ENCODE data around the gene LST1. TPM values are rescaled to one million over a fixed set of nuclear protein-coding genes. Genes with fewer than 3 reads are reported as not detected.

Gene LST1
- 0.04 TPM for polyA plus RNA-seq (2013, experiment 1 of 2)
- not detected for polyA plus RNA-seq (2013, experiment 2 of 2)

- no peak within 1 kb of the TSS for H3K4ac ChIP-seq (ENCODE audit: low read depth, low read length)
- no peaks in the 10 kb centered on the region for H3K79me1 ChIP-seq (ENCODE audit: low read length)
- H2BK5ac ChIP-seq (ENCODE audit: low read length) = no peak within 1 kb of the TSS
- no peak within 1 kb of the TSS for H3K4me2 ChIP-seq (ENCODE audit: low read length)
- H3K27ac ChIP-seq (ENCODE audit: low read depth, low read length) = no peak within 1 kb of the TSS
- no peaks in the 10 kb centered on the region for H3K79me2 ChIP-seq (ENCODE audit: control insufficient read depth, insufficient read depth, low read length)
- no peak within 1 kb of the TSS for H4K5ac ChIP-seq (ENCODE audit: low read length)
- WGBS (ENCODE audit: extremely low coverage, insufficient coverage, low lambda C conversion rate) = no CpG with 5 or more reads among the region's 1 CpG
- no peak within 1 kb of the TSS for H3K4me3 ChIP-seq (ENCODE audit: low read length)
- H2BK120ac ChIP-seq (ENCODE audit: low read depth, low read length) = no peak within 1 kb of the TSS
- H3K4me1 ChIP-seq (ENCODE audit: control insufficient read depth, low read depth, low read length) = peaks cover 3% of the 10 kb centered on the region
- no peaks in the 10 kb centered on the region for H3K36me3 ChIP-seq (ENCODE audit: control insufficient read depth, insufficient read depth, low read length)
- H3K27me3 ChIP-seq (ENCODE audit: insufficient read depth, low read length, poor library complexity) = no peaks in the 10 kb centered on the region
- H4K8ac ChIP-seq (ENCODE audit: low read depth, low read length) = no peak within 1 kb of the TSS
- H2BK15ac ChIP-seq (replicated peaks; ENCODE audit: low read depth) = no peak within 1 kb of the TSS
- H3K9ac ChIP-seq (ENCODE audit: low read length) = no peak within 1 kb of the TSS
- H2AK5ac ChIP-seq (ENCODE audit: low read length) = no peak within 1 kb of the TSS
- no peak within 1 kb of the TSS for H3K56ac ChIP-seq (ENCODE audit: low read length)
- no peak within 1 kb of the TSS for H3K18ac ChIP-seq (ENCODE audit: low read length)
- no peak within 1 kb of the TSS for H3K23ac ChIP-seq (ENCODE audit: low read length)
- no peak for DNase-seq
Observed at GRCh38 chr6:31586008-31586407, at the start of gene LST1. Gene LST1 (plus strand): TSS chr6:31586277. CDS start chr6:31587300, 1,023 bp downstream.

GRCh38 chr6:31538805-31539400 lies 47.2 kb upstream of the LST1 start:
- peaks cover 22% of the 10 kb centered on the region for H3K79me1 ChIP-seq (ENCODE audit: low read length)
- H2AK5ac ChIP-seq (ENCODE audit: low read length) = no peak overlapping the region
- H3K56ac ChIP-seq (ENCODE audit: low read length) = no peak overlapping the region
- H2BK120ac ChIP-seq (ENCODE audit: low read depth, low read length) = no peak overlapping the region
- peaks cover 61% of the 10 kb centered on the region for H3K79me2 ChIP-seq (ENCODE audit: control insufficient read depth, insufficient read depth, low read length)
- H2BK15ac ChIP-seq (replicated peaks; ENCODE audit: low read depth) = no peak overlapping the region
- H3K4me1 ChIP-seq (ENCODE audit: control insufficient read depth, low read depth, low read length) = peaks cover 5% of the 10 kb centered on the region
- H4K5ac ChIP-seq (ENCODE audit: low read length) = no peak overlapping the region
- peaks cover 39% of the 10 kb centered on the region for H3K36me3 ChIP-seq (ENCODE audit: control insufficient read depth, insufficient read depth, low read length)
- no peak overlapping the region for H3K23ac ChIP-seq (ENCODE audit: low read length)
- H3K4ac ChIP-seq (ENCODE audit: low read depth, low read length) = no peak overlapping the region
- no peak overlapping the region for H3K18ac ChIP-seq (ENCODE audit: low read length)
- no CpG with 5 or more reads among the region's 6 CpGs for WGBS (ENCODE audit: extremely low coverage, insufficient coverage, low lambda C conversion rate)
- H3K4me3 ChIP-seq (ENCODE audit: low read length) = no peak overlapping the region
- H3K4me2 ChIP-seq (ENCODE audit: low read length) = peak overlapping the region; percentile 22
- no peak overlapping the region for H4K8ac ChIP-seq (ENCODE audit: low read depth, low read length)
- H2BK5ac ChIP-seq (ENCODE audit: low read length) = no peak overlapping the region
- no peak overlapping the region for H3K27ac ChIP-seq (ENCODE audit: low read depth, low read length)
- DNase-seq = no peak
- H3K9ac ChIP-seq (ENCODE audit: low read length) = peak overlapping the region; percentile 80
- no peaks in the 10 kb centered on the region for H3K27me3 ChIP-seq (ENCODE audit: insufficient read depth, low read length, poor library complexity)

GRCh38 chr6:31540640-31541039 lies 45.4 kb upstream of the LST1 start:
- peak overlapping the region; percentile 43 for H3K4me2 ChIP-seq (ENCODE audit: low read length)
- peak overlapping the region; percentile 48 for H3K4me3 ChIP-seq (ENCODE audit: low read length)
- no peak overlapping the region for H4K5ac ChIP-seq (ENCODE audit: low read length)
- no CpG with 5 or more reads among the region's 4 CpGs for WGBS (ENCODE audit: extremely low coverage, insufficient coverage, low lambda C conversion rate)
- H3K56ac ChIP-seq (ENCODE audit: low read length) = peak overlapping the region; percentile 82
- H3K27me3 ChIP-seq (ENCODE audit: insufficient read depth, low read length, poor library complexity) = no peaks in the 10 kb centered on the region
- H2AK5ac ChIP-seq (ENCODE audit: low read length) = no peak overlapping the region
- no peak overlapping the region for H2BK120ac ChIP-seq (ENCODE audit: low read depth, low read length)
- H3K23ac ChIP-seq (ENCODE audit: low read length) = no peak overlapping the region
- H3K9ac ChIP-seq (ENCODE audit: low read length) = peak overlapping the region; percentile 80
- no peak overlapping the region for H2BK5ac ChIP-seq (ENCODE audit: low read length)
- H3K4me1 ChIP-seq (ENCODE audit: control insufficient read depth, low read depth, low read length) = peaks cover 5% of the 10 kb centered on the region
- peaks cover 54% of the 10 kb centered on the region for H3K79me2 ChIP-seq (ENCODE audit: control insufficient read depth, insufficient read depth, low read length)
- peaks cover 25% of the 10 kb centered on the region for H3K36me3 ChIP-seq (ENCODE audit: control insufficient read depth, insufficient read depth, low read length)
- H3K18ac ChIP-seq (ENCODE audit: low read length) = no peak overlapping the region
- DNase-seq = no peak
- no peak overlapping the region for H3K27ac ChIP-seq (ENCODE audit: low read depth, low read length)
- no peak overlapping the region for H4K8ac ChIP-seq (ENCODE audit: low read depth, low read length)
- H3K4ac ChIP-seq (ENCODE audit: low read depth, low read length) = no peak overlapping the region
- H3K79me1 ChIP-seq (ENCODE audit: low read length) = peaks cover 12% of the 10 kb centered on the region
- H2BK15ac ChIP-seq (replicated peaks; ENCODE audit: low read depth) = no peak overlapping the region

DNA sequence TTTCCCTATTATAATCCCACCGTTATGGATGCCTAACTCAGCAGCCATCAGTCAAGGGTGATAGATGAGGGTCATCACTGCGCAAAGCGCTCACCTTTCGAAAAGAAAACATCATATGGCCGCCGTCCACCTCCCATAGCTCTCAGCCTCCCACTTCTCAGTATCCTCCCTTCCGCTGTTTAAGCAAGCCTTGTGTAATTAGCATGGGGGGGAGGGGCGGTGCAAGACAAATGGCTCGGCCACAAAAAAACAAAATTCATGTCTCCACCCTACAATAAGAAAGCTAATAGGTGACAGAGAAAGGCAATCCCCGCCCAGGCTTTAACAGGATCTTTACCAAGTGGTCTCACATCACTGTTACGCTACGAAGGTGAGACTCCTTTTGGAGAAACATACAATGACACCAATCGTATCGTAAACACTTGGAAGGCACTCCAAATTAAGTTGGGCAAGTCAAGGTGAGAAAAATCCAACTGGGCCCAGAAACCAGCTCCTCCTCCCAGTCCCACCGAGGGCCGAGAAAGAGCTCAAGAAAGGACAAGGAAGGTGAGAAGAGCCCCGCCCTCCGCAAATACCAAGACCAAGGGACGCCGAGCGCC lies 44.9 kb upstream of the LST1 start:
- Histone ChIP-seq H3K4me3 (ENCODE audit: low read length) (peak overlapping the region; percentile 48), H3K79me2 (ENCODE audit: control insufficient read depth, insufficient read depth, low read length) (peaks cover 49% of the 10 kb centered on the region), H2BK15ac (replicated peaks; ENCODE audit: low read depth) (no peak overlapping the region), H3K18ac (ENCODE audit: low read length) (peak overlapping the region; percentile 88), H3K36me3 (ENCODE audit: control insufficient read depth, insufficient read depth, low read length) (peaks cover 20% of the 10 kb centered on the region), H3K4me1 (ENCODE audit: control insufficient read depth, low read depth, low read length) (peaks cover 5% of the 10 kb centered on the region), H2BK120ac (ENCODE audit: low read depth, low read length) (peak overlapping the region; percentile 47), H3K4ac (ENCODE audit: low read depth, low read length) (peak overlapping the region; percentile 74), H3K23ac (ENCODE audit: low read length) (no peak overlapping the region), H3K4me2 (ENCODE audit: low read length) (peak overlapping the region; percentile 43), H4K5ac (ENCODE audit: low read length) (peak overlapping the region; percentile 85), H3K9ac (ENCODE audit: low read length) (peak overlapping the region; percentile 80), H2BK5ac (ENCODE audit: low read length) (peak overlapping the region; percentile 99), H2AK5ac (ENCODE audit: low read length) (peak overlapping the region; percentile 25), H4K8ac (ENCODE audit: low read depth, low read length) (peak overlapping the region; percentile 16), H3K27ac (ENCODE audit: low read depth, low read length) (peak overlapping the region; percentile 79), H3K27me3 (ENCODE audit: insufficient read depth, low read length, poor library complexity) (no peaks in the 10 kb centered on the region), H3K79me1 (ENCODE audit: low read length) (peaks cover 10% of the 10 kb centered on the region), H3K56ac (ENCODE audit: low read length) (peak overlapping the region; percentile 82)
- no CpG with 5 or more reads among the region's 21 CpGs for WGBS (ENCODE audit: extremely low coverage, insufficient coverage, low lambda C conversion rate)
- peak; percentile 80 for DNase-seq

GRCh38 chr6:31541658-31542521 lies 44.2 kb upstream of the LST1 start, which contains the start of gene DDX39B:
Gene DDX39B (minus strand): TSS chr6:31542003. CDS start chr6:31540532, 1,471 bp downstream.
- H3K27me3 ChIP-seq (ENCODE audit: insufficient read depth, low read length, poor library complexity) = no peaks in the 10 kb centered on the region
- H4K8ac ChIP-seq (ENCODE audit: low read depth, low read length) = peak within 1 kb of the TSS; percentile 16
- no peak within 1 kb of the TSS for H3K23ac ChIP-seq (ENCODE audit: low read length)
- H3K9ac ChIP-seq (ENCODE audit: low read length) = peak within 1 kb of the TSS; percentile 80
- H2BK120ac ChIP-seq (ENCODE audit: low read depth, low read length) = peak within 1 kb of the TSS; percentile 47
- H4K5ac ChIP-seq (ENCODE audit: low read length) = peak within 1 kb of the TSS; percentile 85
- peak within 1 kb of the TSS; percentile 79 for H3K27ac ChIP-seq (ENCODE audit: low read depth, low read length)
- H3K79me1 ChIP-seq (ENCODE audit: low read length) = peaks cover 6% of the 10 kb centered on the region
- H3K56ac ChIP-seq (ENCODE audit: low read length) = peak within 1 kb of the TSS; percentile 89
- peak within 1 kb of the TSS; percentile 99 for H2BK5ac ChIP-seq (ENCODE audit: low read length)
- peak within 1 kb of the TSS; percentile 88 for H3K18ac ChIP-seq (ENCODE audit: low read length)
- no peak within 1 kb of the TSS for H2BK15ac ChIP-seq (replicated peaks; ENCODE audit: low read depth)
- peak within 1 kb of the TSS; percentile 75 for H3K4me3 ChIP-seq (ENCODE audit: low read length)
- H3K4me1 ChIP-seq (ENCODE audit: control insufficient read depth, low read depth, low read length) = peaks cover 5% of the 10 kb centered on the region
- WGBS (ENCODE audit: extremely low coverage, insufficient coverage, low lambda C conversion rate) = no CpG with 5 or more reads among the region's 43 CpGs
- H3K36me3 ChIP-seq (ENCODE audit: control insufficient read depth, insufficient read depth, low read length) = peaks cover 14% of the 10 kb centered on the region
- peak; percentile 99 for DNase-seq
- peak within 1 kb of the TSS; percentile 74 for H3K4ac ChIP-seq (ENCODE audit: low read depth, low read length)
- H3K79me2 ChIP-seq (ENCODE audit: control insufficient read depth, insufficient read depth, low read length) = peaks cover 42% of the 10 kb centered on the region
- H2AK5ac ChIP-seq (ENCODE audit: low read length) = peak within 1 kb of the TSS; percentile 25
- H3K4me2 ChIP-seq (ENCODE audit: low read length) = peak within 1 kb of the TSS; percentile 43
